HFFc6 (cell line): ENCODE data around the gene SLC35F2. TPM values are rescaled to one million over a fixed set of nuclear protein-coding genes. Genes with fewer than 3 reads are reported as not detected.
"Not testable (repeated sequence)": the region's sequence is repeated elsewhere in the genome, so short reads cannot be mapped to it uniquely, and the experiment has no call there.

Experiments used
- DNase-seq: peaks from one replicate; pipeline ENCODE4 v3.0.0-alpha.2; 2018
- H3K27ac Mint-ChIP-seq: 2 replicates; pipeline ENCODE4 v1.8.0; 2020; ENCODE audit warnings: mild to moderate bottlenecking, mixed read lengths
- H3K27me3 Mint-ChIP-seq: 2 replicates; pipeline ENCODE4 v1.8.0; 2021; ENCODE audit warnings: mild to moderate bottlenecking, moderate library complexity, mixed read lengths; ENCODE audit not compliant: insufficient read depth
- H3K36me3 Mint-ChIP-seq: 2 replicates; pipeline ENCODE4 v1.8.0; 2021; ENCODE audit warnings: low read depth, mixed read lengths
- H3K4me1 Mint-ChIP-seq: 2 replicates; pipeline ENCODE4 v1.8.0; 2020; ENCODE audit warnings: low read depth, mixed read lengths
- H3K4me3 Mint-ChIP-seq: 2 replicates; pipeline ENCODE4 v1.8.0; 2020; ENCODE audit warnings: mild to moderate bottlenecking, moderate library complexity, mixed read lengths
- H3K9me3 Mint-ChIP-seq: 2 replicates; pipeline ENCODE4 v1.8.0; 2020; ENCODE audit warnings: mild to moderate bottlenecking, mixed read lengths
- total RNA-seq, 6 experiments: library from RNA; stranded (reverse); fragmentation: NEBNext Ultra II Directional; extraction: Animal tissue kit (Norgen Biotek cat#: 25700); gene quantifications; 2 replicates in 1 of 6; 3 replicates in 5 of 6; pipeline ENCODE4 v1.2.3, GENCODE V29; 2021
- TF ChIP-seq, protein P1 (sequence below): fragments of 200-600 bp; sonication (generic); IDR thresholded peaks from 2 replicates; pipeline ENCODE4 v1.5.0; 2021; ENCODE audit warnings: antibody characterized with exemption, mild to moderate bottlenecking

The SLC35F2 gene
- total RNA-seq, 6 experiments from 2014 or later = 7.0 to 9.7 (median 7.7) TPM

DNA sequence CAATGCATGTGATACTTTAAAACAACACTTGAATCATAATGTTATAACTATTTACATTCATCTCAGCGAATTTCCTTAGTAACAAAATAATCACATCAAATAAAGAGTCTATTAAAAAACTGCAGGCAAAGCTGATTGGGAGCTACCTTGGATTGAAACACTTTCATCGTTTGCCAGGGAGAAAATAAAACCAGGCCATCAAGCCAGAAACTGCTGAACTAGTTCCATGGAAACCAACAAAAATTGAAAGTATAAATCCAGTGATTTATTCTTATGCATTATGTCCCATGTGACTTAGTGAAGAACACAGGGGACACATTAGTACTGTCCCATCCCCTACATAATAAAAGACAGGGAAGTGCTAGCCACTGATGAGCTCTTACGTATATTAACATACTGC, 21.7 kb downstream of the SLC35F2 start:
- TF ChIP-seq, protein P1, sequence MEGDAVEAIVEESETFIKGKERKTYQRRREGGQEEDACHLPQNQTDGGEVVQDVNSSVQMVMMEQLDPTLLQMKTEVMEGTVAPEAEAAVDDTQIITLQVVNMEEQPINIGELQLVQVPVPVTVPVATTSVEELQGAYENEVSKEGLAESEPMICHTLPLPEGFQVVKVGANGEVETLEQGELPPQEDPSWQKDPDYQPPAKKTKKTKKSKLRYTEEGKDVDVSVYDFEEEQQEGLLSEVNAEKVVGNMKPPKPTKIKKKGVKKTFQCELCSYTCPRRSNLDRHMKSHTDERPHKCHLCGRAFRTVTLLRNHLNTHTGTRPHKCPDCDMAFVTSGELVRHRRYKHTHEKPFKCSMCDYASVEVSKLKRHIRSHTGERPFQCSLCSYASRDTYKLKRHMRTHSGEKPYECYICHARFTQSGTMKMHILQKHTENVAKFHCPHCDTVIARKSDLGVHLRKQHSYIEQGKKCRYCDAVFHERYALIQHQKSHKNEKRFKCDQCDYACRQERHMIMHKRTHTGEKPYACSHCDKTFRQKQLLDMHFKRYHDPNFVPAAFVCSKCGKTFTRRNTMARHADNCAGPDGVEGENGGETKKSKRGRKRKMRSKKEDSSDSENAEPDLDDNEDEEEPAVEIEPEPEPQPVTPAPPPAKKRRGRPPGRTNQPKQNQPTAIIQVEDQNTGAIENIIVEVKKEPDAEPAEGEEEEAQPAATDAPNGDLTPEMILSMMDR = no peak
- H3K27ac Mint-ChIP-seq = no peak overlapping the region
- H3K36me3 Mint-ChIP-seq = no peaks in the 10 kb centered on the region
- no peak for DNase-seq
- peaks cover 5% of the 10 kb centered on the region; the same call in 1 of the 2 replicates for H3K27me3 Mint-ChIP-seq
- H3K9me3 Mint-ChIP-seq = no peaks in the 10 kb centered on the region
- H3K4me3 Mint-ChIP-seq = no peak overlapping the region
- peaks cover 22% of the 10 kb centered on the region for H3K4me1 Mint-ChIP-seq

DNA sequence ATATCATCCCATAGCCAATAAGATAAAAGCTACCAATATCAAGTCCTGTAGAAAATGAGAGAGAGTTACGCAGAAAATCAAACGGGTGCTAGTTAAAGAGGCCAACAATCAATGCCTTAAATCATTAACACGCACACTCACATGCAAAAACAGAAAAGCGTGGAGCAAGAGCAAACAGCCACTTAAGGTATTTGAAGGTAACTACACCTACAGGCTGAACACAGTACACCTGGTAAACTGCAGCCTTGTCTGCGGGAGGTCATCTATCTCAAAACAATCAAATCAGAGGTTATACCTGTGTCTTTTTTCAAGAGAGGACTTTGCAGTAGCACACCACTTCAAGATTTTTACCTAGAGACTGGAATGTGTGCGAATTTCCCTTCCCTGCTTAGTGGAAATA, 23.6 kb downstream of the SLC35F2 start:
- no peak for DNase-seq
- Mint-ChIP-seq H3K27me3 (peaks cover 5% of the 10 kb centered on the region; the same call in 1 of the 2 replicates), H3K27ac (no peak overlapping the region), H3K9me3 (no peaks in the 10 kb centered on the region), H3K36me3 (no peaks in the 10 kb centered on the region), H3K4me3 (no peak overlapping the region), H3K4me1 (peaks cover 6% of the 10 kb centered on the region)
- TF ChIP-seq, protein P1 = no peak

DNA sequence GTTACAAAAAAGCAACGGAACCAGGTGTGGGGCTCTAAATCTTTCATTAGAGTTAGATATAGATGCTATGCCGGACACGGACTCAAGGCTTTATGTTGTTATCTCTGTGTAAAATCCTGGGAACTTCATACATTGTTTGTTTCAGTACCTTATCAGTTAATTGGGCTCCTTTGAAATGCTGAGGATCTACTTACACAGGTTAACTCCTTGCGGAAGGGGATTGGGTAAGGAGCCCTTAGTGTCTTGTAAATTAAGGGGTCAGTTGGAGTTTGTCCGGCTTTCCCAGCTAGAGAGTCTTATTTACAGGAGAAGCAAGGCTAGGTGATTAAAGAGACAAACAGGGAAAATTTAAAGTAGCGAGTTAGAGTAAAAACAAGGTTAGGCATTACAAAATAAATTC, 24.7 kb downstream of the SLC35F2 start:
- H3K27ac Mint-ChIP-seq, H3K36me3 Mint-ChIP-seq, H3K4me1 Mint-ChIP-seq, DNase-seq, H3K9me3 Mint-ChIP-seq, H3K4me3 Mint-ChIP-seq, H3K27me3 Mint-ChIP-seq: not testable (repeated sequence)

DNA sequence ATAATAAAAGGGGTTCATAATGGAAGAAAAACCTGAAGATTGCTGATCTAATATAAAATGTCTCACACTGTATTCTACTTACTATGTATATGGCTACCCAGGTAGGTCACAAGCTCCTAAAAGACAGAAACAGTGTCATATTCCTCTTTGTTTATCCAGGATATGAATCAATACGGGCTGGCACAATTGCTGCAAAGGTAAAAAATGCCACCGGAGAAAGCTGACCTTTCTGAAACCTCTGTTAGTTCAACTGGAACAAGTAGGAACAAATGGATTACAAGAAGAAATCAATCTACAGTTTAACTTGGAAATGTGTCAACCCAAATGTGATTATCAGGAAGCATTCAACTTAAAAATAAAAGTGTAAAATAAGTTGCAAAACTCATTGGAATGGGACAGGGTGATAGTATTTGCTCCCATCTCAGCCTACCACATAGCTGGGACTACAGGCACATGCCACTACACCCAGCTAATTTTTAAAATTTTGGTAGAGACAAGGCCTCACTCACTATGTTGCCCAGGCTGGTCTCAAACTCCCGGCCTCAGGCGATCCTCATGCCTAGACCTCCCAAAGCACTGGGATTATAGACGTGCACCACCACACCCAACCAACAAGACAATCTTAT, 27.6 kb downstream of the SLC35F2 start:
- Mint-ChIP-seq H3K27ac (no peak overlapping the region), H3K4me3 (no peak overlapping the region), H3K9me3 (no peaks in the 10 kb centered on the region), H3K27me3 (peaks cover 5% of the 10 kb centered on the region; the same call in 1 of the 2 replicates), H3K36me3 (no peaks in the 10 kb centered on the region), H3K4me1 (no peaks in the 10 kb centered on the region)
- TF ChIP-seq, protein P1 = no peak
- DNase-seq = no peak

DNA sequence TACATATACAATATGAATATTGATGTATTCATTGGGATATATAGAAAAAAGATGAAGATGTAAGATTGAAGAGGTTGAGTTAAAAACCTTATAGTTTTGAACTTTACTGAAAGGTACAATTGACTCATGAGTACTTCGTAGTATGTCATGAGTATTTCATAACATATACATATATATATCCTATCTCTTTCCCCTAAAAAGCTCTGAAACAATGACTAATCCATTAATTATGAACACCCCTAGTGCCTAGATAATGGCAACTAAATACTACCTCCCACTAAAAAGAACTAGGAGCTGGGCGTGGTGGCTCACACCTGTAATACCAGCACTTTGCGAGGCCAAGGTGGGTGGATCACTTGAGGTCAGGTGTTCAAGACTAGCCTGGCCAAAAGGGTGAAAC, 31.5 kb downstream of the SLC35F2 start:
- no peaks in the 10 kb centered on the region for H3K36me3 Mint-ChIP-seq
- H3K27me3 Mint-ChIP-seq = no peaks in the 10 kb centered on the region
- no peak overlapping the region for H3K4me3 Mint-ChIP-seq
- H3K9me3 Mint-ChIP-seq = no peaks in the 10 kb centered on the region
- no peaks in the 10 kb centered on the region for H3K4me1 Mint-ChIP-seq
- no peak overlapping the region for H3K27ac Mint-ChIP-seq
- DNase-seq = no peak
- TF ChIP-seq, protein P1 = no peak

DNA sequence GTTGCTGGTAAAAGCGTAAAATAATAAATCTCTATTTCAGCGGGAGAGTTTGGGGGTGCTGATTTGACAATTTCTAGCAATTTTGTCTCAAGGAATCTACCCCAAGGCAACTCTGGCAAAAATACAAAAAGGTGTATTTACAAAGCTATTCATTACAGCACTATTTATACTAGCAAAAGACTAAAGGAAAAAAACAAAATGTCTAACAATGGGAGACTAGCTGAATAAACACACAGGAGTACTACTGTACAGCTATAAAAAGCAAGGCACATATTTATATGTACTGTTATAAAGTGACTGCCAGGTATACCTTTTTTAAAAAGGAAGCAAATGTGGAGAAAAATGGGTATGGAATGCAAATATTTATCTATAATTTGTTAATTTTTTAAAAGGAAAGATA, 32.7 kb downstream of the SLC35F2 start:
- Mint-ChIP-seq H3K27me3 (no peaks in the 10 kb centered on the region; the same call in 1 of the 2 replicates), H3K4me3 (no peak overlapping the region), H3K4me1 (peaks cover 8% of the 10 kb centered on the region), H3K27ac (no peak overlapping the region), H3K36me3 (no peaks in the 10 kb centered on the region), H3K9me3 (no peaks in the 10 kb centered on the region)
- no peak for DNase-seq
- TF ChIP-seq, protein P1 = no peak
